HEK293T (cell line): ENCODE data around the gene CDHR1.

Source experiments
- CTCF ChIA-PET: fragments of 350-600 bp; formaldehyde crosslinking; extraction: SDS; loops from one replicate; lab custom pipeline; 2021; ENCODE audit warnings: antibody characterized with exemption, inconsistent platforms; lab: Yijun Ruan, JAX
- POLR2A ChIA-PET: fragments of 350-600 bp; formaldehyde crosslinking; extraction: SDS; loops from one replicate; lab custom pipeline; 2020; ENCODE audit warnings: antibody characterized with exemption, inconsistent platforms; lab: Yijun Ruan, JAX
- DNase-seq: peaks from one replicate; pipeline ENCODE4 v3.0.0; 2012; ENCODE audit warnings: mixed read lengths; ENCODE audit errors: extremely low spot score
- ARNT ChIP-seq: fragments of 450-650 bp; IDR thresholded peaks from 2 replicates; pipeline ENCODE4 v1.6.1; 2017; ENCODE audit warnings: mild to moderate bottlenecking
- BHLHE40 ChIP-seq: fragments of 450-650 bp; IDR thresholded peaks from 2 replicates; pipeline ENCODE4 v1.6.1; 2016; ENCODE audit warnings: mild to moderate bottlenecking, moderate library complexity, borderline replicate concordance
- CTBP1 ChIP-seq: fragments of 450-650 bp; IDR thresholded peaks from 2 replicates; pipeline ENCODE4 v1.6.1; 2016; ENCODE audit warnings: borderline replicate concordance
- ELF4 ChIP-seq: fragments of 450-650 bp; IDR thresholded peaks from 2 replicates; pipeline ENCODE4 v1.6.1; 2017; ENCODE audit warnings: antibody characterized with exemption
- FOXA1 ChIP-seq: fragments of 450-650 bp; IDR thresholded peaks from 2 replicates; pipeline ENCODE4 v1.6.1; 2016; ENCODE audit warnings: mild to moderate bottlenecking
- FOXK2 ChIP-seq: fragments of 450-650 bp; IDR thresholded peaks from 2 replicates; pipeline ENCODE4 v1.6.1; 2016; ENCODE audit warnings: mild to moderate bottlenecking
- FOXM1 ChIP-seq: fragments of 450-650 bp; IDR thresholded peaks from 2 replicates; pipeline ENCODE4 v1.6.1; 2017; ENCODE audit warnings: mild to moderate bottlenecking, borderline replicate concordance
- HDGF ChIP-seq: fragments of 450-650 bp; IDR thresholded peaks from 2 replicates; pipeline ENCODE4 v1.6.1; 2017; ENCODE audit warnings: antibody characterized with exemption, borderline replicate concordance
- L3MBTL2 ChIP-seq: fragments of 450-650 bp; conservative IDR thresholded peaks from 2 replicates; pipeline ENCODE4 v1.6.1; 2016; ENCODE audit warnings: mild to moderate bottlenecking
- LEF1 ChIP-seq: fragments of 450-650 bp; IDR thresholded peaks from 2 replicates; pipeline ENCODE4 v1.6.1; 2017; ENCODE audit warnings: mild to moderate bottlenecking, borderline replicate concordance
- NFRKB ChIP-seq: fragments of 450-650 bp; IDR thresholded peaks from 2 replicates; pipeline ENCODE4 v1.6.1; 2016; ENCODE audit warnings: mild to moderate bottlenecking, moderate library complexity
- SP1 ChIP-seq: fragments of 450-650 bp; IDR thresholded peaks from 2 replicates; pipeline ENCODE4 v1.6.1; 2017
- SUZ12 ChIP-seq: fragments of 450-650 bp; IDR thresholded peaks from 2 replicates; pipeline ENCODE4 v1.6.1; 2016; ENCODE audit warnings: mild to moderate bottlenecking
- TARDBP ChIP-seq: fragments of 450-650 bp; IDR thresholded peaks from 2 replicates; pipeline ENCODE4 v1.6.1; 2016
- ZNF384 ChIP-seq: fragments of 450-650 bp; IDR thresholded peaks from 2 replicates; pipeline ENCODE4 v1.6.1; 2016
- TF ChIP-seq, protein P1 (sequence below): fragments of 450-650 bp; IDR thresholded peaks from 2 replicates; pipeline ENCODE4 v1.6.1; 2016

The CDHR1 gene

DNA sequence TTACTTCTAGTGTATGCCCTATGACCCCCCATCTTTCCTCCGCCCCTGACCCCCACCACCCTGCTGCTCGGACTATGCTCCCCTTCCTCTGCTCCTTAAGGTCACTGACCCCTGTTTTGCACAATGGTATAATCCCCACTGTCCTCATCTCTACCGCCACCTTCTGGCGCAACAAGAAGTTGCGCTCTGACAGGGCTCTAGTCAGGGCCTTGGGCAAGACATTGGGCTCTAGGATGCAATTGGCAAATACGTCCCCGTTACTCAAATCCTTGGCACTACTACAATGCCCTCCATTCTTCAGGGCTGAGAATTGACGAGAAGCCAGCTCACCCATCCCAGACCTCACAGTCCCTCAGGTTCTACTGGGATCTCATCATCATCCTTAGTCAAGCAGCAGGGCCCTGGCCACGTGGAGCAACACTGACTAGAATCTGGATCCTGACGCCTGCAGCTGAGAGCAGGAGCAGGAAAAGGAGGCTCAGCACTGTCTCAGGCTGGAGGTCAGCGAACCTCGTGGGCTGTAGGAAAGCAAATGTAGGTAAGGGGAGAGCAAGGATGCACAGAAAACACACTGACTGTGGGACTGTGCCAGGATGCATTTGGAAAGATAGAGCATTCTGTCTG is 20.4 kb downstream of the CDHR1 start:
- ChIA-PET CTCF (no interaction called here), POLR2A (no interaction called here)
- peak; percentile 53 for DNase-seq
- TF ChIP-seq L3MBTL2, result no peak

DNA sequence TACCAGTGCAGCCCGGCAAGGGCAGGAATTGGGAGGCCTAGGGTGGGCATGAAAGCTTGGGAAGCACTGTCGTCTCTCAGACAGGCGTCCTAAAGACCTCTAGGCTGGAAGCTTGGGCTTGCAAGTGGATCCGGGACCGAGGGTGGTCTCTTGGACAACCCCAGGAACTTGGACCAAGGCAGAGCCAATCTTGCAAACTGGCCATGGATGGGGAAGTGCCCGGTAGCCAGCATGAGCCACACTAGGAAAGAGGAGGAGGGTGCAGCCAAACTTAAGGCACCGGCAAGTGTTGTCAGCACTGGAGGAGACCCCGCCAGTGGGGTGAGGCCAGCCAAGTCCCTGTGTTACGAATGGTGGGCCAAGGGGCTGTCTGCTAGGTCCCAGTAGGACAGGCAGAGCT is 22.5 kb downstream of the CDHR1 start:
- TF ChIP-seq ARNT (no peak), FOXA1 (no peak), ZNF384 (no peak), SP1 (no peak)
- CTCF ChIA-PET, result no interaction called here
- DNase-seq, result no peak
- POLR2A ChIA-PET, result no interaction called here

DNA sequence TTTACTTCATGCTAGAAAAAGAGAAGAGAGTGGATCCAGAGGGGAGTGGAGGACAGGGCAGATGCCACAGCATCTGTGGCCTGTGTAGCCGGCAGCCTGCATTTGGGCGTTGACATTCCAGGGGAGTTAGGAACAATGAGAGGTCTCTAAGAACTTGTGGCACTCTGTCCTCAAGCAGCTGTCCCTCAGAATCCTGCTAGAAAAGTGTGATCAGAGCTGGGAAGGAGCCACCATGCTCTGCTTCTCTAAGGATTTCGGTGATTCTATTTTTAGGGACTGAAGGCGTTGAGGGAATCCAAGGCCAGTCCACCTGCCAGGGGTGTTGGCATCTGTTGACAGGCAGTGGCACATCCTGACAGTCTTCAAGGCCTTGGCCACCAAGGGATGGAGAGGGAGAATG is 23.4 kb downstream of the CDHR1 start:
- CTCF ChIA-PET, result no interaction called here
- POLR2A ChIA-PET, result no interaction called here
- TF ChIP-seq FOXA1 (no peak), ARNT (no peak), SUZ12 (no peak), BHLHE40 (no peak)
- DNase-seq, result no peak

DNA sequence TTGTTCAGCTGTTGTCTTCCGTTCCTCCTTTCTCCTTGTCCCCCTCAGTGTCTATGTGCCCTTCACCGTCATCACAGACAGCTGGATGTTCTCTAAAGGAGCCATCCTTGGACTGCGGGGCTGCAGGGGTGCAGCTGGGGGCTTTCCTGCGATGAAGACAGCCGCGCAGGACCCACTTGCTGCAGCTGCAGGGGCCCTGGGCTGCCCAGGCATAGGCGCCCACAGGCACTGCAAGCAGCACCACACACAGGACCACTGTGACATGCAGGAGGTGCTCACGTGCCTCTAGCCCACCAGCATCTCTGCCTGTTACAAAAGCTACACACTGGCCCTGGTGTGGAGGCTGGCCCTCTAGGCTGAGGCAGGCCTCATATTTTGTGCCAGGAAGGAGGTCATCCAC is 27.6 kb downstream of the CDHR1 start:
- CTCF ChIA-PET, result no interaction called here
- TF ChIP-seq ELF4 (no peak), NFRKB (no peak), CTBP1 (no peak), LEF1 (no peak), FOXA1 (no peak)
- DNase-seq, result no peak
- POLR2A ChIA-PET, result no interaction called here

DNA sequence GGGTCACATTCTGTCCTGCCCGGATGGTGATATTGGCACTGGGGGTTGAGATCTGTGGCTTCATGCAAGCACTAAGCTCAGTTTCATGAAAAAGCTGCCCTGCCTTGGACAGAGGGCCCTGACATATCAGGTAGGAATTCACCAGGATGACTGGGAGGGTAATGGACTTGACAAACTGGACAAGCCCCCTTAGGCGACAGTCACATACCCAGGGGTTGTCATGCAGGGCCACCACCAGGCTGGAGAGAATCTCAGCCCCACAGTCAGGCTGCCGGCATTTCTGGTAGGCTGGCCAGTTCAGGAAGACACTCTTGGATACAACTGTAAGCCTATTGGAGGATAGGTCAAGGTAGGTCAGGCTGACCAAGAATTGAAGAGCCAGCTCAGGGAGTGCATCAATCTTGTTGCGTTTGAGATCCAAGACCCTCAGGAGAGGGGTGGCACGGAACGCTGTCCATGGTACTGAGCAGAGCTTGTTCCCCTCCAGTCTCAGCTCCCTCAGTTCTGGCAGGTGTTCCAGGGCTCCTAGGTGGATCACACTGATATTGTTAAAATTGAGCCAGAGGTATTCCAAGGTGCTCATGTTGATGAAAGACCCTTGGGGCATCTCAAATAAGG is 30.2 kb downstream of the CDHR1 start:
- POLR2A ChIA-PET, result no interaction called here

DNA sequence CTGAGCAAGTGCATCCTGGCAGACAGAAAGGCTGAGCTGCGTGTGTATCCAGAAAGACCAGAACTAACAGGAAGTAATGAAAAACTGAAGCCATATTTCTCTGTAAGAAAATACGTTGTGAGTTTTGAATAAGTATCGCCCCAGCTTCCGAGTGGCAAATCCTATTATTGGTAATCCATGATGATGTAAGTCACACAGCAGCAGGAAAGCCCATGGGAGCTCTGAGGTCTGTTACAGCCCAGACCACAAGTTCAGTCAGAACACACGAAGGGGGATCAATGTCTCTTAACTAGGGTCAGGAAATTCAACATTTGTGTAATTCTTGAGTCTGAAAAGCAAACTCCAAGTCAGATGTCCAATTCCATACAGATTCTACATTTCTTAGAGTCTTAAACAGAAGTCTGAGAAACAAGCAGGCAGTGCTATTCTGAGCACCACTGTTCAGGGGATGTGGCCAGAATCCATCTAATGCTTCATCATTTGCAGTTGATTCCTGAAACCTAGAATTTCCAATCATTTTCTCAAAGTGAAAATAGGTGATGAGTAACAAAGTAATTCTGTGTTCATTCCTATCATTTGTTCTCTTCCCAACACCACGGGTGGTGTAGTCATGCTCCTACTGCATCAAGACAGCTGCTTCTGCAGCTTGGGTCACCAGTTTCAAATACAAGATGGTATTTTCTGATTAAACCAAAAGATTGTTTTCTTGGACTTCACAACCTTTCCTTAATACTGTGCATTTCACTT is 31.3 kb downstream of the CDHR1 start, which contains the start of gene LRIT2:
LRIT2 (minus strand) TSS at position 118 of the 747 bp plus-strand sequence; CDS start at position 94, 24 bp downstream.
- ChIA-PET CTCF (no interaction called here), POLR2A (no interaction called here)
- TF ChIP-seq FOXK2, result no peak
- no peak for TF ChIP-seq ARNT
- no peak for TF ChIP-seq SP1
- TF ChIP-seq L3MBTL2, result no peak
- no peak for TF ChIP-seq ZNF384
- DNase-seq, result no peak

More for the DNA sequence above, 30.2 kb downstream of the CDHR1 start:
- TF ChIP-seq SP1 (no peak), SUZ12 (no peak), FOXA1 (no peak), L3MBTL2 (no peak), HDGF (no peak), NFRKB (no peak), ZNF384 (no peak), CTBP1 (no peak), ARNT (no peak), TARDBP (no peak), ELF4 (no peak), BHLHE40 (no peak), LEF1 (no peak), FOXK2 (no peak), FOXM1 (no peak)
- TF ChIP-seq, protein P1, sequence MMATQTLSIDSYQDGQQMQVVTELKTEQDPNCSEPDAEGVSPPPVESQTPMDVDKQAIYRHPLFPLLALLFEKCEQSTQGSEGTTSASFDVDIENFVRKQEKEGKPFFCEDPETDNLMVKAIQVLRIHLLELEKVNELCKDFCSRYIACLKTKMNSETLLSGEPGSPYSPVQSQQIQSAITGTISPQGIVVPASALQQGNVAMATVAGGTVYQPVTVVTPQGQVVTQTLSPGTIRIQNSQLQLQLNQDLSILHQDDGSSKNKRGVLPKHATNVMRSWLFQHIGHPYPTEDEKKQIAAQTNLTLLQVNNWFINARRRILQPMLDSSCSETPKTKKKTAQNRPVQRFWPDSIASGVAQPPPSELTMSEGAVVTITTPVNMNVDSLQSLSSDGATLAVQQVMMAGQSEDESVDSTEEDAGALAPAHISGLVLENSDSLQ, result no peak
- CTCF ChIA-PET, result no interaction called here
- DNase-seq, result peak; percentile 20

DNA sequence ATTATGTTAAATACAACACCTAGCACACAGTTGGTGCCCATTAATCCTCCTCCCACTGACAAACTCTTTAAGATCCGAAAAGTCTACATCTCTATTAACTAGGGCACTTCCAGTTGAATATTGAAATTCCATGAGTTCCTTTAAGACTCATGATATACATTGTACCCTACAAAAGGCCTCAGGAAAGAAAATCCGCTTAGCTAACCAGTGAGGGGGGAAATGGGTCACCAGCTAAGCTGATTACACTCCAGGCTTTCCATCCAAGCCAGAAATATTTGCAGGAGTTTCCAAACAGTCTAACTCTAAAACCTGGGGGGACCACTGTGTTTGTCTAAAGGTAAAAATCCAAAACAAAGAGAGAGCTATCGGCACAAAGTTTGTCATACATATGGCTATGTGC is 32.3 kb downstream of the CDHR1 start:
- DNase-seq, result no peak
- POLR2A ChIA-PET, result no interaction called here
- CTCF ChIA-PET, result no interaction called here
- no peak for TF ChIP-seq SP1
- TF ChIP-seq FOXA1, result no peak
- TF ChIP-seq FOXK2, result no peak
- TF ChIP-seq SUZ12, result no peak
- no peak for TF ChIP-seq HDGF
- no peak for TF ChIP-seq CTBP1
- no peak for TF ChIP-seq ELF4
- TF ChIP-seq L3MBTL2, result no peak
- TF ChIP-seq TARDBP, result no peak
- TF ChIP-seq NFRKB, result no peak
- TF ChIP-seq ARNT, result no peak
- no peak for TF ChIP-seq ZNF384
- TF ChIP-seq, protein P1, result no peak
